ENCODE data around the gene SLC27A3.

DNA sequence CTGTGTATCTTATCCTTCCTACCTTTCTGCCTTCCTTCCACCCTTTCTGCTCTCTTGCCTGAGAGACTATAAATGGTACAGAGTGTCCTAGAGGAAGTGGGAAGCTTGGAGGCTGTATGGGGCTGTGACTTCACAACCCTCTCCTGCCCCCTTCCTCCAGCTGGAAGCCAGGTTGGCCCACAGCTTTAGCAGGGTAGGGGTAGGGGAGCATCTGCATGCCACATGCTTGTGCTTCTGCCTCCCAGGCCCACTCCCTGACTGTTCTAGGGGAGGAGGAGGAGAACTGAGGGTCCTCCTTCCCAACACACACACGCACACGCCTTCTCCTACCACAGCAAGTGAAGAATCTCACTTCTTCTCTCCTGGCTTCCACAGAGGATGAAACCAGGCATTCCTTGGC, 3.9 kb upstream of the SLC27A3 start:
- TF ChIP-seq, protein P1, sequence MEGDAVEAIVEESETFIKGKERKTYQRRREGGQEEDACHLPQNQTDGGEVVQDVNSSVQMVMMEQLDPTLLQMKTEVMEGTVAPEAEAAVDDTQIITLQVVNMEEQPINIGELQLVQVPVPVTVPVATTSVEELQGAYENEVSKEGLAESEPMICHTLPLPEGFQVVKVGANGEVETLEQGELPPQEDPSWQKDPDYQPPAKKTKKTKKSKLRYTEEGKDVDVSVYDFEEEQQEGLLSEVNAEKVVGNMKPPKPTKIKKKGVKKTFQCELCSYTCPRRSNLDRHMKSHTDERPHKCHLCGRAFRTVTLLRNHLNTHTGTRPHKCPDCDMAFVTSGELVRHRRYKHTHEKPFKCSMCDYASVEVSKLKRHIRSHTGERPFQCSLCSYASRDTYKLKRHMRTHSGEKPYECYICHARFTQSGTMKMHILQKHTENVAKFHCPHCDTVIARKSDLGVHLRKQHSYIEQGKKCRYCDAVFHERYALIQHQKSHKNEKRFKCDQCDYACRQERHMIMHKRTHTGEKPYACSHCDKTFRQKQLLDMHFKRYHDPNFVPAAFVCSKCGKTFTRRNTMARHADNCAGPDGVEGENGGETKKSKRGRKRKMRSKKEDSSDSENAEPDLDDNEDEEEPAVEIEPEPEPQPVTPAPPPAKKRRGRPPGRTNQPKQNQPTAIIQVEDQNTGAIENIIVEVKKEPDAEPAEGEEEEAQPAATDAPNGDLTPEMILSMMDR (IDR thresholded peaks at IDR 0.05; ENCODE audit: low read depth, low read length), result no peak
- TF ChIP-seq POLR2A (IDR thresholded peaks at IDR 0.05; ENCODE audit: extremely low read depth, insufficient read length), result no peak
- TF ChIP-seq, protein P2, sequence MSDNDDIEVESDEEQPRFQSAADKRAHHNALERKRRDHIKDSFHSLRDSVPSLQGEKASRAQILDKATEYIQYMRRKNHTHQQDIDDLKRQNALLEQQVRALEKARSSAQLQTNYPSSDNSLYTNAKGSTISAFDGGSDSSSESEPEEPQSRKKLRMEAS (IDR thresholded peaks at IDR 0.05; ENCODE audit: low read depth, low read length), result no peak
- TF ChIP-seq MYC (IDR thresholded peaks at IDR 0.05; ENCODE audit: low read depth, low read length), result no peak
